ENCODE results near the gene FBXO40. TPM values are rescaled to one million over a fixed set of nuclear protein-coding genes. Genes with fewer than 3 reads are reported as not detected.

Gene FBXO40
- total RNA-seq, 2 experiments from 2014 or later, result not detected

GRCh38 chr3:121661376-121661775 lies 68.2 kb downstream of the FBXO40 start:
- H3K4me1 Mint-ChIP-seq, result peaks cover 39% of the 10 kb centered on the region
- H3K27me3 Mint-ChIP-seq, result no peaks in the 10 kb centered on the region
- H3K36me3 Mint-ChIP-seq, result peaks cover 65% of the 10 kb centered on the region
- peak overlapping the region; percentile 96 for H3K4me3 Mint-ChIP-seq
- H3K9me3 Mint-ChIP-seq, result no peaks in the 10 kb centered on the region
- no peak for DNase-seq
- no peak for ATAC-seq (ENCODE audit: low read depth)
- H3K27ac Mint-ChIP-seq, result peak overlapping the region; percentile 100
- POLR2A ChIA-PET, result interaction anchor here (0.5 to 2.8 kb wide), 13 partner anchors 8 to 723 kb away, joined by 3 to 23 read pairs (median 4); partner anchors contain the start of genes FAM162A, GOLGB1 and POLQ

DNA sequence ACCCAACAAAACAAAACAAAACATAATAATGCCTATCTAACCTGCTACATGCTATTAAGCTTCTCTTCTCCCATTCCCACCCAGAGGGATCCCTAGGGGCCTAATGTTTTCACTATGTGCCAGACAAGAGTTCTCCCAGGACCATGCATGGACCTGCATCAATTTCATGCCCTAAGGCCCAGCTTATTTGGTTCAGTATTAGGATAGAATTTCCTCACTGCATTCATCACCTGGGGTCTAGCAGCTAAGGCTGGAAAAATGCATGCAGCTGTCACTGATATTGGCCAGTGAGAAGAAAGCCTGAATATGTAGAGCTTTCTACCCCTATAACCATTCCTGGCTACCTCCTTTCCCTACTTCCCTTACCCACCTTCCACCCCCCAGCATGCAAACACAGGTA lies 69.6 kb downstream of the FBXO40 start:
- Mint-ChIP-seq H3K36me3 (peaks cover 62% of the 10 kb centered on the region), H3K9me3 (no peaks in the 10 kb centered on the region), H3K27ac (peak overlapping the region; percentile 10), H3K4me1 (peaks cover 27% of the 10 kb centered on the region), H3K27me3 (no peaks in the 10 kb centered on the region), H3K4me3 (no peak overlapping the region)
- ATAC-seq (ENCODE audit: low read depth), result no peak
- DNase-seq, result no peak
- POLR2A ChIA-PET, result no interaction called here

- Mint-ChIP-seq H3K27me3 (no peaks in the 10 kb centered on the region), H3K9me3 (no peaks in the 10 kb centered on the region), H3K4me3 (no peak overlapping the region), H3K4me1 (peaks cover 23% of the 10 kb centered on the region), H3K27ac (no peak overlapping the region), H3K36me3 (peaks cover 56% of the 10 kb centered on the region)
- DNase-seq (no peak), ATAC-seq (ENCODE audit: low read depth) (no peak)
- POLR2A ChIA-PET, result no interaction called here
Observed at GRCh38 chr3:121663171-121663847, 70.1 kb downstream of the FBXO40 start.

DNA sequence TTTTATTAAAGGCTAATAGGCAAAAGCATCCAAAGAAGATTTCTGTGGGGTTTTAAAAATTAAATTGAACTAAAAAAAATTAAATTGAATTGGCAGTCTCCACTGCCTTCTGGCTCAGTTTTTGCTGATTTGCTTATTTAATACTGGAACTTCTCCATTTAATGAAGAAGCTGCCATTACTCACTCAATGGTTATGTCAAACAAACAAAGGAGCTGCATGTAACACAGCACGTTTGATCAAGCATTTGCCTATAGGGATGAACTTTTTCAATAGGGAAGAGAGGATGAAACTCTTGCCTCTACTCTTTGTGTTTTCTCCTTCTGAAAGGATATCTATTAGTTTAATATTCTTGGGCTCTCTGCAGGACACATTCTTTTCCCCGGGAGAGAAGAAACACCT lies 72.3 kb downstream of the FBXO40 start:
- peaks cover 49% of the 10 kb centered on the region for H3K36me3 Mint-ChIP-seq
- POLR2A ChIA-PET, result no interaction called here

DNA sequence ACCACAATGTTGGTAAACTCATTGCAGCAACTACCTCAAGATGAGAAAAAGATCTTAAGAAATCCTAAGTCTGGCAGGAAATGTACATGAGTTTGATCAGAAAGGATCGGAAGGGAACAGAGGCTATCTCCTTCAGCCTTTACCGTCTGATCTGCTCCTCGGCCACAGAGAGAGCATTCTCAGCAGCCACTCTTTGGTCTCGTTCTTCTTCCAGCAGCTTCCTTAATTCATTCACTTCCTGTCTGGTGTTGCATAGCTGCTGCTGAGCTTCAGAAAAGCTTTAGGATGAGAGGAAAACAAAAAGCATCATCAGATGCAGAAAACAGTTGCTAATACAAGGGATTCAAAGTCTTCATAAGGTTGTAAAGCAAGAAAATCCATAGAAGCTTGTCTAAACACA lies 74.2 kb downstream of the FBXO40 start:
- no peaks in the 10 kb centered on the region for H3K27me3 Mint-ChIP-seq
- H3K4me3 Mint-ChIP-seq, result no peak overlapping the region
- no peak for ATAC-seq (ENCODE audit: low read depth)
- no peaks in the 10 kb centered on the region for H3K4me1 Mint-ChIP-seq
- no peaks in the 10 kb centered on the region for H3K9me3 Mint-ChIP-seq
- POLR2A ChIA-PET, result interaction anchor here (0.6 kb wide), 1 partner anchor 12 kb away, joined by 8 read pairs; no protein-coding TSS in a partner anchor
- DNase-seq, result no peak
- no peak overlapping the region for H3K27ac Mint-ChIP-seq
- peaks cover 48% of the 10 kb centered on the region for H3K36me3 Mint-ChIP-seq

More for the DNA sequence above, 72.3 kb downstream of the FBXO40 start:
- Mint-ChIP-seq H3K4me1 (peaks cover 10% of the 10 kb centered on the region), H3K9me3 (no peaks in the 10 kb centered on the region), H3K4me3 (no peak overlapping the region), H3K27me3 (no peaks in the 10 kb centered on the region), H3K27ac (no peak overlapping the region)
- DNase-seq, result no peak
- no peak for ATAC-seq (ENCODE audit: low read depth)

- POLR2A ChIA-PET, result no interaction called here
- DNase-seq (no peak), ATAC-seq (ENCODE audit: low read depth) (no peak)
- Mint-ChIP-seq H3K4me1 (no peaks in the 10 kb centered on the region), H3K27ac (no peak overlapping the region), H3K36me3 (peaks cover 34% of the 10 kb centered on the region), H3K4me3 (no peak overlapping the region), H3K27me3 (no peaks in the 10 kb centered on the region), H3K9me3 (no peaks in the 10 kb centered on the region)
Observed at GRCh38 chr3:121670676-121671075, 77.5 kb downstream of the FBXO40 start.

DNA sequence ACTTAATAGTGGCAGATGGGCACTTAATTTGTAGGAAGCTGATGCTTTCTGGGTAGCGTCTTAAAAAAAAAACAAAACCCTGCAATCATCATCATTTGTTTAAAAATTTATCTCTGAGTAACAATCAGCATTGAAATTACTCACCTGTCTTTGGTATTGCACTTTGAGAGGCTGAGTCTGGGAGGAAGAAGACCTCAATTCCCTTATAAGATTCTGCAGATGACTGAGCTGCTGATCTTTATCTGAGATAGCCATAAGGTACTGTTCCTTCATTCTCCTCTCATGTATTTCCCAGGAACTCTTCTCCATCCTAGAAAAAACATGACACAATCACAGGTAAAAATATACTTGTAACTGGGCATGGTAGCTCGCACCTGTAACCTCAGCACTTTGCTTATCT lies 84.0 kb downstream of the FBXO40 start:
- Mint-ChIP-seq H3K4me1 (no peaks in the 10 kb centered on the region), H3K27ac (no peak overlapping the region), H3K36me3 (peaks cover 35% of the 10 kb centered on the region), H3K27me3 (no peaks in the 10 kb centered on the region), H3K4me3 (no peak overlapping the region), H3K9me3 (no peaks in the 10 kb centered on the region)
- ATAC-seq (ENCODE audit: low read depth) (no peak), DNase-seq (no peak)
- POLR2A ChIA-PET, result interaction anchor here (1.3 kb wide), 1 partner anchor 73 kb away, joined by 4 read pairs; the partner anchor contains the start of gene GOLGB1

Other genes with a start within 250 kb of the FBXO40 start
- 10 to 100 TPM; 22.3 to 25.9 TPM for gene POLQ, start 47.4 kb upstream of the FBXO40 start, total RNA-seq
- gene ARGFX, start 25.4 kb upstream of the FBXO40 start, total RNA-seq, result not detected
- 100 to 1,000 TPM; 316 to 318 TPM for gene HCLS1, start 67.5 kb downstream of the FBXO40 start, total RNA-seq
- 10 to 100 TPM; 36.4 to 41.3 TPM for gene GOLGB1, start 156.4 kb downstream of the FBXO40 start, total RNA-seq
- gene IQCB1, start 241.7 kb downstream of the FBXO40 start, total RNA-seq, result 10 to 100 TPM; 29.5 to 33.2 TPM
- gene EAF2, start 241.8 kb downstream of the FBXO40 start, total RNA-seq, result 10 to 100 TPM; 11.4 to 13.3 TPM